ENCODE data around the gene HYI.
"Not testable (repeated sequence)": the region's sequence is repeated elsewhere in the genome, so short reads cannot be mapped to it uniquely, and the experiment has no call there.

- TF ChIP-seq CTCF (conservative IDR thresholded peaks at IDR 0.05); ZFX (IDR thresholded peaks at IDR 0.05): not testable (repeated sequence)
Observed at GRCh38 chr1:43458379-43458778, 4.6 kb upstream of the HYI start.
